Neural cell (in vitro differentiated cells): ENCODE data around the gene TLX2.

Experiments used
- EZH2 ChIP-seq: fragments of 200-600, 300-800 bp; shearing (Covaris generic), sonication (generic); IDR thresholded peaks from 2 replicates; pipeline ENCODE4 v1.6.1; 2014; ENCODE audit warnings: antibody characterized with exemption, low read length, borderline replicate concordance, mild to moderate bottlenecking; ENCODE audit not compliant: insufficient read depth, poor library complexity, severe bottlenecking
- TF ChIP-seq, protein P1 (sequence below): fragments of 450-650 bp; IDR thresholded peaks from 2 replicates; pipeline ENCODE4 v1.5.1; 2014; ENCODE audit warnings: antibody characterized with exemption, mild to moderate bottlenecking, moderate library complexity; ENCODE audit not compliant: poor library complexity, severe bottlenecking
- TF ChIP-seq, protein P2 (sequence below): IDR thresholded peaks from 2 replicates; pipeline ENCODE4 v1.6.1; 2012; ENCODE audit warnings: borderline replicate concordance

- TF ChIP-seq, protein P1, sequence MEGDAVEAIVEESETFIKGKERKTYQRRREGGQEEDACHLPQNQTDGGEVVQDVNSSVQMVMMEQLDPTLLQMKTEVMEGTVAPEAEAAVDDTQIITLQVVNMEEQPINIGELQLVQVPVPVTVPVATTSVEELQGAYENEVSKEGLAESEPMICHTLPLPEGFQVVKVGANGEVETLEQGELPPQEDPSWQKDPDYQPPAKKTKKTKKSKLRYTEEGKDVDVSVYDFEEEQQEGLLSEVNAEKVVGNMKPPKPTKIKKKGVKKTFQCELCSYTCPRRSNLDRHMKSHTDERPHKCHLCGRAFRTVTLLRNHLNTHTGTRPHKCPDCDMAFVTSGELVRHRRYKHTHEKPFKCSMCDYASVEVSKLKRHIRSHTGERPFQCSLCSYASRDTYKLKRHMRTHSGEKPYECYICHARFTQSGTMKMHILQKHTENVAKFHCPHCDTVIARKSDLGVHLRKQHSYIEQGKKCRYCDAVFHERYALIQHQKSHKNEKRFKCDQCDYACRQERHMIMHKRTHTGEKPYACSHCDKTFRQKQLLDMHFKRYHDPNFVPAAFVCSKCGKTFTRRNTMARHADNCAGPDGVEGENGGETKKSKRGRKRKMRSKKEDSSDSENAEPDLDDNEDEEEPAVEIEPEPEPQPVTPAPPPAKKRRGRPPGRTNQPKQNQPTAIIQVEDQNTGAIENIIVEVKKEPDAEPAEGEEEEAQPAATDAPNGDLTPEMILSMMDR: no peak
- TF ChIP-seq, protein P2, sequence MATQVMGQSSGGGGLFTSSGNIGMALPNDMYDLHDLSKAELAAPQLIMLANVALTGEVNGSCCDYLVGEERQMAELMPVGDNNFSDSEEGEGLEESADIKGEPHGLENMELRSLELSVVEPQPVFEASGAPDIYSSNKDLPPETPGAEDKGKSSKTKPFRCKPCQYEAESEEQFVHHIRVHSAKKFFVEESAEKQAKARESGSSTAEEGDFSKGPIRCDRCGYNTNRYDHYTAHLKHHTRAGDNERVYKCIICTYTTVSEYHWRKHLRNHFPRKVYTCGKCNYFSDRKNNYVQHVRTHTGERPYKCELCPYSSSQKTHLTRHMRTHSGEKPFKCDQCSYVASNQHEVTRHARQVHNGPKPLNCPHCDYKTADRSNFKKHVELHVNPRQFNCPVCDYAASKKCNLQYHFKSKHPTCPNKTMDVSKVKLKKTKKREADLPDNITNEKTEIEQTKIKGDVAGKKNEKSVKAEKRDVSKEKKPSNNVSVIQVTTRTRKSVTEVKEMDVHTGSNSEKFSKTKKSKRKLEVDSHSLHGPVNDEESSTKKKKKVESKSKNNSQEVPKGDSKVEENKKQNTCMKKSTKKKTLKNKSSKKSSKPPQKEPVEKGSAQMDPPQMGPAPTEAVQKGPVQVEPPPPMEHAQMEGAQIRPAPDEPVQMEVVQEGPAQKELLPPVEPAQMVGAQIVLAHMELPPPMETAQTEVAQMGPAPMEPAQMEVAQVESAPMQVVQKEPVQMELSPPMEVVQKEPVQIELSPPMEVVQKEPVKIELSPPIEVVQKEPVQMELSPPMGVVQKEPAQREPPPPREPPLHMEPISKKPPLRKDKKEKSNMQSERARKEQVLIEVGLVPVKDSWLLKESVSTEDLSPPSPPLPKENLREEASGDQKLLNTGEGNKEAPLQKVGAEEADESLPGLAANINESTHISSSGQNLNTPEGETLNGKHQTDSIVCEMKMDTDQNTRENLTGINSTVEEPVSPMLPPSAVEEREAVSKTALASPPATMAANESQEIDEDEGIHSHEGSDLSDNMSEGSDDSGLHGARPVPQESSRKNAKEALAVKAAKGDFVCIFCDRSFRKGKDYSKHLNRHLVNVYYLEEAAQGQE: peak; percentile 68
- no peak for TF ChIP-seq EZH2
Observed at GRCh38 chr2:74529357-74530238, 15.3 kb downstream of the TLX2 start, which contains the start of the genes AUP1 and HTRA2.
